ENCODE results near the gene LTF.

Gene LTF

GRCh38 chr3:46464326-46465195 is at the start of gene LTF:
Gene LTF, minus strand, starts transcription at chr3:46464905. Its CDS starts 38 bp downstream, at chr3:46464867.
- no peaks in the 10 kb centered on the region for H4K20me1 ChIP-seq (ENCODE audit: insufficient read depth, low read length)
- H3K9ac ChIP-seq (ENCODE audit: low read length) = no peak within 1 kb of the TSS
- H3K9me3 ChIP-seq (ENCODE audit: insufficient read depth, low read length) = no peaks in the 10 kb centered on the region
- TF ChIP-seq EZH2phosphoT487 (IDR thresholded peaks at IDR 0.05; ENCODE audit: low read depth) = no peak
- TF ChIP-seq CTCF (IDR thresholded peaks at IDR 0.05; ENCODE audit: low read depth, low read length) = no peak
- H3K4me3 ChIP-seq (ENCODE audit: low read length) = no peak within 1 kb of the TSS
- H3K4me1 ChIP-seq (ENCODE audit: low read length) = peaks cover 4% of the 10 kb centered on the region; the same call in 1 of the 2 replicates
- H3K79me2 ChIP-seq (ENCODE audit: low read length) = no peaks in the 10 kb centered on the region
- no peak within 1 kb of the TSS for H2AFZ ChIP-seq (ENCODE audit: low read depth, low read length)
- no peak within 1 kb of the TSS for H3K4me2 ChIP-seq (ENCODE audit: low read length)
- peaks cover 43% of the 10 kb centered on the region for H3K27me3 ChIP-seq (ENCODE audit: low read depth, low read length)
- H3K27ac ChIP-seq (ENCODE audit: low read length) = no peak within 1 kb of the TSS
- no peaks in the 10 kb centered on the region for H3K36me3 ChIP-seq (replicated peaks; ENCODE audit: low read depth, low read length)

GRCh38 chr3:46512191-46512749 is 47.6 kb upstream of the LTF start:
- H3K9me3 ChIP-seq (ENCODE audit: insufficient read depth, low read length) = no peaks in the 10 kb centered on the region
- peaks cover 26% of the 10 kb centered on the region for H3K27me3 ChIP-seq (ENCODE audit: low read depth, low read length)
- H3K4me3 ChIP-seq (ENCODE audit: low read length) = no peak overlapping the region
- no peak overlapping the region for H3K4me2 ChIP-seq (ENCODE audit: low read length)
- no peaks in the 10 kb centered on the region for H4K20me1 ChIP-seq (ENCODE audit: insufficient read depth, low read length)
- H3K4me1 ChIP-seq (ENCODE audit: low read length) = peaks cover 3% of the 10 kb centered on the region; the same call in 1 of the 2 replicates
- H3K27ac ChIP-seq (ENCODE audit: low read length) = no peak overlapping the region
- H3K79me2 ChIP-seq (ENCODE audit: low read length) = no peaks in the 10 kb centered on the region
- no peak for TF ChIP-seq EZH2phosphoT487 (IDR thresholded peaks at IDR 0.05; ENCODE audit: low read depth)
- TF ChIP-seq CTCF (IDR thresholded peaks at IDR 0.05; ENCODE audit: low read depth, low read length) = no peak
- H2AFZ ChIP-seq (ENCODE audit: low read depth, low read length) = no peak overlapping the region
- no peak overlapping the region for H3K9ac ChIP-seq (ENCODE audit: low read length)
- no peaks in the 10 kb centered on the region for H3K36me3 ChIP-seq (replicated peaks; ENCODE audit: low read depth, low read length)

- peaks cover 27% of the 10 kb centered on the region for H3K27me3 ChIP-seq (ENCODE audit: low read depth, low read length)
- H3K9ac ChIP-seq (ENCODE audit: low read length) = no peak overlapping the region
- no peak overlapping the region for H2AFZ ChIP-seq (ENCODE audit: low read depth, low read length)
- no peaks in the 10 kb centered on the region for H3K36me3 ChIP-seq (replicated peaks; ENCODE audit: low read depth, low read length)
- H3K4me2 ChIP-seq (ENCODE audit: low read length) = no peak overlapping the region
- TF ChIP-seq CTCF (IDR thresholded peaks at IDR 0.05; ENCODE audit: low read depth, low read length) (no peak), EZH2phosphoT487 (IDR thresholded peaks at IDR 0.05; ENCODE audit: low read depth) (no peak)
- H3K27ac ChIP-seq (ENCODE audit: low read length) = no peak overlapping the region
- H3K4me1 ChIP-seq (ENCODE audit: low read length) = peaks cover 3% of the 10 kb centered on the region; the same call in 1 of the 2 replicates
- no peaks in the 10 kb centered on the region for H3K9me3 ChIP-seq (ENCODE audit: insufficient read depth, low read length)
- H3K4me3 ChIP-seq (ENCODE audit: low read length) = no peak overlapping the region
- H4K20me1 ChIP-seq (ENCODE audit: insufficient read depth, low read length) = no peaks in the 10 kb centered on the region
- H3K79me2 ChIP-seq (ENCODE audit: low read length) = no peaks in the 10 kb centered on the region
These were observed 45.0 kb upstream of the LTF start for GRCh38 chr3:46509661-46510187.

Data from OCI-LY3 (cell line).